Measurements from ENCODE around the gene PARD3.

DNA sequence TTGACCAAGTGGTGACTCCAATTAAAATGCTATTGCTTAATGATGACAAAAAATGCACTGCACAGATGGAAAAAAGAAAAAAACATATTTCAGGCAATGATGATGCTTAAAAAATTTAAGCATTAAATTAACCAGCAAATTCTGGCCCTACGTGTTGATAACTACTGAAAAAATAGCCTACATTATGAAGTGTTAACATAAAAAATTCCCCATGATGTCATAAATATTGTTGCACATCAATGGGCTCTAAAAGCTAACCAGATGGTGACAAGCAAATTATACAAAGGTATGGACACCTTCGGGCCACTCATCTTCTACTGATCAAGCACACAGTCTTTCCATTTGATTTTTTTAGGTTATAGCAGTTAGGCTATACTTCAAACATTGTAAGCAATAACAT, 267.4 kb downstream of the PARD3 start:
- TF ChIP-seq, protein P1, sequence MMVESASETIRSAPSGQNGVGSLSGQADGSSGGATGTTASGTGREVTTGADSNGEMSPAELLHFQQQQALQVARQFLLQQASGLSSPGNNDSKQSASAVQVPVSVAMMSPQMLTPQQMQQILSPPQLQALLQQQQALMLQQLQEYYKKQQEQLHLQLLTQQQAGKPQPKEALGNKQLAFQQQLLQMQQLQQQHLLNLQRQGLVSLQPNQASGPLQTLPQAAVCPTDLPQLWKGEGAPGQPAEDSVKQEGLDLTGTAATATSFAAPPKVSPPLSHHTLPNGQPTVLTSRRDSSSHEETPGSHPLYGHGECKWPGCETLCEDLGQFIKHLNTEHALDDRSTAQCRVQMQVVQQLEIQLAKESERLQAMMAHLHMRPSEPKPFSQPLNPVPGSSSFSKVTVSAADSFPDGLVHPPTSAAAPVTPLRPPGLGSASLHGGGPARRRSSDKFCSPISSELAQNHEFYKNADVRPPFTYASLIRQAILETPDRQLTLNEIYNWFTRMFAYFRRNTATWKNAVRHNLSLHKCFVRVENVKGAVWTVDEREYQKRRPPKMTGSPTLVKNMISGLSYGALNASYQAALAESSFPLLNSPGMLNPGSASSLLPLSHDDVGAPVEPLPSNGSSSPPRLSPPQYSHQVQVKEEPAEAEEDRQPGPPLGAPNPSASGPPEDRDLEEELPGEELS (CRISPR knock-in tag; IDR thresholded peaks at IDR 0.05): no peak
- TF ChIP-seq KAT7 (CRISPR knock-in tag; IDR thresholded peaks at IDR 0.05; ENCODE audit: borderline replicate concordance) (no peak), HMGA2 (CRISPR knock-in tag; IDR thresholded peaks at IDR 0.05) (no peak), JUN (CRISPR knock-in tag; IDR thresholded peaks at IDR 0.05) (no peak), GTF2I (CRISPR knock-in tag; conservative IDR thresholded peaks at IDR 0.05) (no peak), IRF2 (CRISPR knock-in tag; IDR thresholded peaks at IDR 0.05; ENCODE audit: borderline replicate concordance, low read depth) (no peak), SP1 (CRISPR knock-in tag; conservative IDR thresholded peaks at IDR 0.05) (no peak), NFE2L1 (CRISPR knock-in tag; IDR thresholded peaks at IDR 0.05) (no peak), SMAD4 (CRISPR knock-in tag; IDR thresholded peaks at IDR 0.05) (no peak)
- TF ChIP-seq, protein P2, sequence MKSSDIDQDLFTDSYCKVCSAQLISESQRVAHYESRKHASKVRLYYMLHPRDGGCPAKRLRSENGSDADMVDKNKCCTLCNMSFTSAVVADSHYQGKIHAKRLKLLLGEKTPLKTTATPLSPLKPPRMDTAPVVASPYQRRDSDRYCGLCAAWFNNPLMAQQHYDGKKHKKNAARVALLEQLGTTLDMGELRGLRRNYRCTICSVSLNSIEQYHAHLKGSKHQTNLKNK (CRISPR knock-in tag; IDR thresholded peaks at IDR 0.05): no peak
- TF ChIP-seq, protein P3, sequence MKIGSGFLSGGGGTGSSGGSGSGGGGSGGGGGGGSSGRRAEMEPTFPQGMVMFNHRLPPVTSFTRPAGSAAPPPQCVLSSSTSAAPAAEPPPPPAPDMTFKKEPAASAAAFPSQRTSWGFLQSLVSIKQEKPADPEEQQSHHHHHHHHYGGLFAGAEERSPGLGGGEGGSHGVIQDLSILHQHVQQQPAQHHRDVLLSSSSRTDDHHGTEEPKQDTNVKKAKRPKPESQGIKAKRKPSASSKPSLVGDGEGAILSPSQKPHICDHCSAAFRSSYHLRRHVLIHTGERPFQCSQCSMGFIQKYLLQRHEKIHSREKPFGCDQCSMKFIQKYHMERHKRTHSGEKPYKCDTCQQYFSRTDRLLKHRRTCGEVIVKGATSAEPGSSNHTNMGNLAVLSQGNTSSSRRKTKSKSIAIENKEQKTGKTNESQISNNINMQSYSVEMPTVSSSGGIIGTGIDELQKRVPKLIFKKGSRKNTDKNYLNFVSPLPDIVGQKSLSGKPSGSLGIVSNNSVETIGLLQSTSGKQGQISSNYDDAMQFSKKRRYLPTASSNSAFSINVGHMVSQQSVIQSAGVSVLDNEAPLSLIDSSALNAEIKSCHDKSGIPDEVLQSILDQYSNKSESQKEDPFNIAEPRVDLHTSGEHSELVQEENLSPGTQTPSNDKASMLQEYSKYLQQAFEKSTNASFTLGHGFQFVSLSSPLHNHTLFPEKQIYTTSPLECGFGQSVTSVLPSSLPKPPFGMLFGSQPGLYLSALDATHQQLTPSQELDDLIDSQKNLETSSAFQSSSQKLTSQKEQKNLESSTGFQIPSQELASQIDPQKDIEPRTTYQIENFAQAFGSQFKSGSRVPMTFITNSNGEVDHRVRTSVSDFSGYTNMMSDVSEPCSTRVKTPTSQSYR (CRISPR knock-in tag; IDR thresholded peaks at IDR 0.05): no peak
- TF ChIP-seq, protein P4, sequence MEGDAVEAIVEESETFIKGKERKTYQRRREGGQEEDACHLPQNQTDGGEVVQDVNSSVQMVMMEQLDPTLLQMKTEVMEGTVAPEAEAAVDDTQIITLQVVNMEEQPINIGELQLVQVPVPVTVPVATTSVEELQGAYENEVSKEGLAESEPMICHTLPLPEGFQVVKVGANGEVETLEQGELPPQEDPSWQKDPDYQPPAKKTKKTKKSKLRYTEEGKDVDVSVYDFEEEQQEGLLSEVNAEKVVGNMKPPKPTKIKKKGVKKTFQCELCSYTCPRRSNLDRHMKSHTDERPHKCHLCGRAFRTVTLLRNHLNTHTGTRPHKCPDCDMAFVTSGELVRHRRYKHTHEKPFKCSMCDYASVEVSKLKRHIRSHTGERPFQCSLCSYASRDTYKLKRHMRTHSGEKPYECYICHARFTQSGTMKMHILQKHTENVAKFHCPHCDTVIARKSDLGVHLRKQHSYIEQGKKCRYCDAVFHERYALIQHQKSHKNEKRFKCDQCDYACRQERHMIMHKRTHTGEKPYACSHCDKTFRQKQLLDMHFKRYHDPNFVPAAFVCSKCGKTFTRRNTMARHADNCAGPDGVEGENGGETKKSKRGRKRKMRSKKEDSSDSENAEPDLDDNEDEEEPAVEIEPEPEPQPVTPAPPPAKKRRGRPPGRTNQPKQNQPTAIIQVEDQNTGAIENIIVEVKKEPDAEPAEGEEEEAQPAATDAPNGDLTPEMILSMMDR (IDR thresholded peaks at IDR 0.05): no peak
